EL (cell line): ENCODE measurements around the gene GRHL3.
A peak's percentile ranks its signal among the peaks of the same experiment; 100 is the strongest.

Source experiments
- DNase-seq: peaks from one replicate; pipeline ENCODE4 v3.0.0-alpha.2; 2016

Gene GRHL3

GRCh38 chr1:24293392-24294227, 25.5 kb upstream of the GRHL3 start:
- no peak for DNase-seq

DNA sequence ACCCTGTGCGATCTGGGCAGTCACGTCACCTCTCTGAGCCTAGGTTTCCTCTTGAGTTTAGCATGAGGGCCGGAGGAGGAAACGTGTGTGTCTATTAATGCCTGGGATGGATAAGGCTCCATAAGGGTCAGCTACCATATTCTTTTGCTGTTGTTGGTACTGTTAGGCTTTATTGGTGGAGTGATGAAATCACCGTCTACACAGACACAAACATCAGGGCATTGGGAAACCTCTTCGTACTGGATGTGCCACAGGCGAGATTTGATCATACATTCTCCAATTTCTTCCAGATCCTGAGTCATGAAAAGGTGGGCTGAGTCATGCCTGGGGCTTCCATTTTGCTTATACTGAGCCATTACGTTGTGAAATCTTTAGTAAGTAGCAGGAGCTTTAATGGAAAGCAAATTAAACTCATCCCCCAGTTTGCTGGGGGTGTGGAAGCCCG, 24.9 kb upstream of the GRHL3 start:
- peak; percentile 98 for DNase-seq

DNA sequence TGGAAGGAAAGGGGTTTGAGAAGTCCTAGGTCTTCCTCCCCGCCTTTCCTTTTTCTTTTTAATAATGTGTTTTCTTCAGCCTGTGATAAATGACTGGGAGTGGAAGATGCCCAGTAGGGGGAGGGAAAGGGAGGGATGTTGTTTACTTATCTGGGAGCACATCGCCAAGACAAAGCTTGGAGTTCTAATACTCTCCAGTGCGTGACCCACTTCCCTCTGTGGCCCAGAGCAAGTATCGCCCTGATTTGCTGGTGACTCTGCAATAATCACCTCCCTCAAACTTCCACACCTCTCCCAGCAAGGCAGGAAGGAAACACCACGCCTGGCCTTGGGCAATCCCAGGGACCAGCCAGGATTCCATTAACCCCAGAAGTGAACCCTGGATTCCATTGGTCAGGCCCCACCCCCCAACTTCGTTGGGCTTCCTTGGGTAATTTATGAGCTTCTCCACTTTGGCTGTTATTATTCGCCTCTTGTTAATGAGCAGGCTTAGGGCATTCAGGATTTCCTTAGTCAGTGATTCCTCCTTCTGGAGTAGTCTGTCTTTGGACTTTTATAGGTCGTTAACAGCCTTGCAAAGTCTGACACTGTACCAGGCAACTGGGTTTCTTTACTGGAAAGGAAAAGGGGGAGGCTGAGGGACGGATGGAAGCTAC, 24.3 kb upstream of the GRHL3 start:
- peak; percentile 86 for DNase-seq

DNA sequence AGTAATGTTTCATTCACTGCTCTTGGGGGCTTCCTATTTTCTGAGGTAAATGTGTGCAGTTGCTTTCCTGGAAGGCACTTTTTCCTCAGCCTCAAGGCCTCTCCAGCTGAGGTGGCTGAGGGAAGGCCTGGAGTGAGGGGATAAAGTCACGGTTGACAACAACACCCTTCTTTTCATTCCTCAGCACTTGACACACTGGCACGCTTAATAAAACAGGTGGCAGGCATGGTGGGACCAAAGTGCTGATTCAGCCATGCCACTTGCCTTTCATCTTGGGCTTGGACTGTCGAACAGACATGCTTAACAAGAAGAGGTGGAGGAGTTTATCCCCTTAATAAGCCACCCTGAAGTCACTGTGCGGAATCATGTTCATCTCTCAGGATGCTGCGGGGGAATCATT, 23.6 kb upstream of the GRHL3 start:
- no peak for DNase-seq

GRCh38 chr1:24297187-24297851, 21.8 kb upstream of the GRHL3 start:
- no peak for DNase-seq

GRCh38 chr1:24297852-24298232, 21.3 kb upstream of the GRHL3 start:
- no peak for DNase-seq

DNA sequence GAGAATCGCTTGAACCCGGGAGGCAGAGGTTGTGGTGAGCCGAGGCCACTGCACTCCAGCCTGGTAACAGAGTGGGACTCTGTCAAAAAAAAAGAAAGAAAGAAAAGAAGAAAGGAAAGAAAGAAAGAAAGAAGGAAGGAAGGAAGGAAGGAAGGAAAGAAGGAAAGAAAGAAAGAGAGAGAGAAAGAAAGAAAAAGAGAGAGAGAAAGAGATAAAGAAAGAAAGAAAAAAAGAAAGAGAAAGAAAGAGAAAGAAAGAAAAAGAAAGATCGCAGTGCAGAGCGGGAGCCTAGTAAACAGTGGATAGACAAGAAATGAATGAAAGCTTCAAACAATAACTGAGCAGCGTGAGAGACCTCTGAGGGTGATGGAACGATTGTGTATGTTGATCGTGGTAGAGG, 20.6 kb upstream of the GRHL3 start:
- no peak for DNase-seq

DNA sequence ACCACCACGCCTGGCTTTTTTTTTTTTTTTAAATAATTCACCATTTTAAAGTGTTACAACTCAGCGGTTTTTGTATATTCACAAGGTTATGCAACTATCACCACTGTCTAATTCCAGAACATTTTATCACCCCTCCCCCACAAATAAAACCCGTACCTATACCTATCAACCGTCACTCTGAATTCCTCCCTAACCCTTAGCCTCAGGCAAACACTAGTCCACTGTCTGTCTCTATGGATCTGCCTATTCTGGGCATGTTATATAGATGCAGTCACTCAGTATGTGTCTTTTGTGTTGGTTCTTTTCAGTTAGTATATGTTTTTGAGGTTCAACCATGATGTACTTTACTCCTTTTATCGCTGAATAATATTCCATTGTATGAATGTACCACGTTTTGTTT, 19.3 kb upstream of the GRHL3 start:
- no peak for DNase-seq

DNA sequence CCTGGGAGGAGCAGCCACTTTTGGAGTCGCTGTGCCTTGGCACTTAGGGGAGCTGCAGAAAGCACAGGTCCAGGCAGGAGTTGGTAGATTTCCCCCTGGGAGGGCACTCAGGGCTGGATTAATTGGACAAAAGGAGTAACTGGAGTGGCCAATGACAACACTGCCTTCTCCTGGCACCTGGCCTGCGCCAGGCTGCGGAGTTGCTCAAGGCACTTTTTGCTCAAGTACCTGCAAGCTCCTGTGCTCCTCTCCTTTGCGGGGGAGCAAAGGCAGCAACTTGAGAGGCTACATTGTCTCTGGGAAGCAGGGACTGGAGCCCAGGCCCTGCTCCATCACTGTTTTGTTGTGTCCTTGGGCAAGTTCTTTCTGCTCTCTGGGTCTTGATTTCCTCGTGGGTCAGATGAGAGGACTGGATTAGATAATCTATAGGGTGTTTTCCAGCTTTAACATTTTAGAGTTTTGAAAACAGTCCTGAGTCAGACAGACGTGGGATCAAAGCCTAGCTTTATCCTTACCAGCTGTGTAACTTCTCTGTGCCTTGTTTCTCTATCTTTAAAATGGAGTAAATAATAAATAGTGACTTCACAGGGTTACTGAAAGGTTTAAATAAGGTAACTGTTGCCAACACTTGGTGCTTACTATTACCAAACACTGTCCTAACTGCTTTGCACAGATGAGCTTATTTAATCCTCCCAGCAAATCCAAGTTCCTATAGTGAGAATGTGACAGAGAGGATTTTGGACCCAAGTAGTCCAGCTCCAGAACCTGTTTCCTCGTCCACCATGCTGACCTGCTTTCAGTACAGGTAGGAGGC, 18.0 kb upstream of the GRHL3 start:
- DNase-seq: no peak

DNA sequence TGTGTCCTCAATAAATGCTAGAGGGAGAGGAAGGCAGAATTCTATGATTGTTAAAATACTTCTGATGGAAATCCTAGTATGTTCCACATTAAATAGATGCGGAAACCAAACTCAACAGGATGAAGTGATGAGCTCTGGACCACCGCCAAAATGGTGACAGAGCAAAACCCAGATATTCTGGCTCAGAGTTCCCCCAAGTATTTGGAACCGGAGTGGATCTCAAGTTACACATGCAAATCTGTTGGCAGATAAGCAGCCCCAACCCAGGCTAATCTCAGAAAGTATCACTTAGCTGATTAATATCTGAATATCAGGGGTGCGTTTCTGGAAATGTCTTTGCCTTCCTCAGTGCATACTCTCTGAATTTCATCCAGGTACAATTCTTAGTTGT, 17.4 kb upstream of the GRHL3 start:
- DNase-seq: peak; percentile 18

- no peak for DNase-seq
Measured at GRCh38 chr1:24302209-24302611, 16.9 kb upstream of the GRHL3 start.

GRCh38 chr1:24303600-24303999, 15.6 kb upstream of the GRHL3 start:
- no peak for DNase-seq

DNA sequence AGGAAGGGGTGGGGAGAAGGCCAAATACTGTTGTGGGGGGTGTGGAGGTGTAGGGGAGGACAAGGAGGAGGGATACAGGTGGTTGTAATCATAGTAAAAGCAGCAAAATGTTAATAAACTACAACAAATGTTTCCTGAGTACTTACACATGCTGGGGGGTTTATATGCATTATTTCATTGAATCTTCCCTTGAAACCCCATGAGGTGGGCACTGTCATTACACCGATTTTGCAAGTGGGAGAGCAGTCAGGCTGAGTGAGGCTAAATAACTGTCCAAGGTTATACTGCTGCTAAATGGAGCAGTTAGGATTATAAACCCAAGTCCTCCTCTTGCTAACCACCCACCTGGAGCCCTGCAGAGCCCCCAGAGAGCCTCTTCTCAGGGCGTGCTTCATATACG, 14.4 kb upstream of the GRHL3 start:
- no peak for DNase-seq

DNA sequence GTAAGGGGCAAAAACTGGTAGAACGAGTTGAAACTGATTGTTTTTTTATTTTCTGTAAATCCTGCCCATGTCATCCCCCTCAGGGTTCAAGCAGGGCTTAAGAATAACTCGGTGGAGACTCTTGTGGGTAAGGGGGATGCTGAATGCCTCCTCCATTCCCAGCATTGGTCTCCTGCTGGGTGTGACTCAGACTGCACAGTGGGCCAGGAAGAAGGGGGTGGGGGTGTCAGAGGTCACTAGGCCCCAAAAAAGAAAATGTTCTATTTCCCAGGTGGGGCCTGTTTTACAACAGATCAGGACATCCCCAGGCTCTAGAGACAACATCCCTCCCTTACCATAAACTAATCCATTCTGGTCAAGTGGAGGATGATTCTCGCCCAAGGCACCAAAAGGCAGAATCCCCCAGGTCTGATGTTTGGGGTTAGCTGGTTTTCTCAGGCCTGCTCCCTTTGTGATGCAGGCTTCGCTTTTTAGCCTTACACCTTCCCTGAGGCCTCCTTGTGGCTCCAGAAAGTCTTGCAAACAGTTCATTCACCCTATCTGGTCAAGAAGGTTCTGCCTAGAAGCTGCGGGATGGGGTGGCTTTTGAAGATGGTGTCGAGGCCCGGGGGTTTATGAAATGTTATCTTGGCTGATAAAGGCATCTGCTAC, 10.7 kb upstream of the GRHL3 start:
- DNase-seq: peak; percentile 31

DNA sequence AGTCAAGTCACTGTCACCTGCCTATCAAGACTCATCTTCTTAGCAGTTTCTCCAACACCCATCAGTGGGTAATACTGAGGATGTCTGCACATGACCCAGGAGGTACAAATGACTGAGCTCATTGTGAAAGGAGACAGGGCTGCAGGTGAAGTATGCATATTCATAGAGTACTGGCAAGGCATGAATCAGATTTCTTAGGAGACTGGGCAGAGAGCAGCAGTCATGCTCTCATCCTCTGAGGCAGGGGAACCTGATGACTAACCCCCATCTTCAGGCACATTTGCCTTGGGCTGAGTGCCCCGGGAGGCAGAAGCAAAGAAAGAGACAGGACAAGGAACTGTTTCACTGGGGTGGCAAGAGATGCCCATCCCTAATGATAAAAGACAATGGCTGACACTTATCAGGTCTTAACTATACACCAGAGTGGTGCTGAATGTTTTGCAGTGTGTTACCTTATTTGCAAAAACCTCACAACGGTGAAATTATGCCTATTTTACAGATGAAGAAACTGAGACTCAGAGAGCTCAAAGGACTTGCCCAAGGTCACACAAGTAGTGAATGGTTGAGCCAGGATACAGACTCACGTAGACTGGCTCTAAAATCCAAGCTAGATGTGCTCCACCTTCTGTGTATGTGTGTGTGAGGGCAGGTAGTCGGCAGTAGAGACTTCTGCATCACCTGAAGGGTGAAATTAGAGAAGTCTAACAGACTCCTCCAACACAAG, 9.2 kb upstream of the GRHL3 start:
- DNase-seq: peak; percentile 40

DNA sequence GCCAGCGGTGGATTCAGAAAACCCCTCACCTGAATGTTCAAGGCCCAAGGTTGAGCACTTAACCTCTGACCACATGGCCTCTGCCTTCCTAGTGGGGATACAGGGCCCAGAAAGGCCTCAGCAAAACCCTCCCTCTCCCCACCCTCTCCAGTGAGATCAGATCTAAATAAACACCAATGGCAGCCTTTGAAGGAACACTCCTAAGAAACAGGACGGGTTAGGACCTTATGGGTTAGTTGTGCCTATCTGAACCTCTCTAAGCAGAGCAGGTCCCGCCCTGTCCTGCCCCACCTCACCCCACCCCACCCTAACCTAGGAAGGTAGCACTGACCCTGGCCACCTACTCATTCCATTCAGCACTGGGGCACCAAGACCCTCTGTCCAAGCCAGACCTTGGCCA, 7.9 kb upstream of the GRHL3 start:
- no peak for DNase-seq

DNA sequence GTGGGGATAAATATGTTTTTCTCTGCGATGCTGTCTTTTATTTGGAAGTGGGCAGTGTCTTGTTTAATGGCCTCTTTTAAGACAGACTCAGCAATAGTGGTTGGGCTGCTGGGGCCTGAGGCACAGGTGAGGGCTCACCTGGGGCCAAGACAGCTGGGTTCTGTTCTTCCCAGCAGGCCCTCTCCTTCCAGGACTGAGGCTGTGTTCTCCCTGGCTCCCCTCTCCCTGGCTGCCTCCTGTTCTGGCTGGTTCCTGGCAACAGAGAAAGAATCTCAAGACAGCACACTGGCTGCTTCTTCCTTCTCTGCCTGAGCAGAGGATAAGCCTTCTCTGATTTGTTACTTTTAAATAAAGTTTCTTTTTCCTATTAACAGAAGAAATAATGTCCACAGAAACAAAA, 7.4 kb upstream of the GRHL3 start:
- no peak for DNase-seq

GRCh38 chr1:24315391-24315790, 3.8 kb upstream of the GRHL3 start:
- DNase-seq: no peak

DNA sequence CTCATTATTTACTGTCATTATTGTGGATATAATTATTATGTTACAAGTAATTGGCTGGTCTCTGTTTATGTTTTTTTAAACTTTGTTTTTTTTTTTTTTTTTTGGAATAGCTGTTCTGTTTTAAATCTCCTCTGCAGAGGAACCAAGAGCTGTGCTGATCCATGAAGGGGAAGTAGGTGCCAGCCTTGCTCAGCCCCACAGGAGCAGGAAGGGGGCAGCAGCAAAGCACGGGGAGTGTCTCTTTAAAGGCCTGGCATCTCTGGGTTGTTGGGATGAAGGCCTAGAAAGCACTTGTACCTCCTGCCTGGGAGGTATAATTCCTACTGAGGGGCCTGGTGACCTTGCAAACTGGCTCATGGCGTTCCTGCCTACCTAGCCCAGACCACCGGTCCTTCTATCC, 2.5 kb upstream of the GRHL3 start:
- DNase-seq: no peak

GRCh38 chr1:24317081-24317480, 2.1 kb upstream of the GRHL3 start:
- no peak for DNase-seq

DNA sequence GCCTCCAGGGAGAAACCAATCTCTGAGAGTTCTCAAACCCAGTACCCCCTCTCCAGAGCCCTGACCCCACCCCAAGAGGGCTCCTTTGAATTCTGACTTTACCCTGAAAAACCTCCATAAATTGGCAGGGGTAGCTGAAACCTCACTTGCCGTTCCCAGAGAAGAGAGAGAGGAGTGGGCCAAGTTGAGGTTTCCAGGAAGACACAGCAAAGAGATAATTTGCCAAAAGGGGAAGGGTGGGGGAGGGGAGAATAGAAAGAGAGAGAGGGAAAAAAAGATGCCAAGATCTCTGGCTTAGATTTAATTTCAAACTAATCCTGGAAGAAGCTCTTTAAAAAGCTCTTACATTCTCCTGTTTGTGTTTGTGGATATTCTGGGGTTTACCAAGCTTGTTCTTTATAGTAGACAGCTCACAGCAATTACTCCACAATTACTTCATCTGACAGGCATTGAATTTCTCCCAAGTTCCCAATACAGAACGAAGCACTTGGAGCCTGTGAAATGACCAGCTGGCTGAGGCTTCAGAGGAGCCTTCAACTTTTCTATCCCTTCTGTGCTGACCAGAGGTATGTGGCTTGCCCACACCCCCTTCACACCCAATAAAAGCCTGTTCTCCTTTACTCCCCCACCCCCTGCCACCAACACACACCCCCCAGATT, 1.1 kb upstream of the GRHL3 start:
- peak; percentile 34 for DNase-seq
